EL (cell line): Measurements from ENCODE around the gene RBM4B.
A peak's percentile ranks its signal among the peaks of the same experiment; 100 is the strongest.
"Not testable (repeated sequence)": the region's sequence is repeated elsewhere in the genome, so short reads cannot be mapped to it uniquely, and the experiment has no call there.

Source experiments
- DNase-seq: peaks from one replicate; pipeline ENCODE4 v3.0.0-alpha.2; 2016

The RBM4B gene, protein sequence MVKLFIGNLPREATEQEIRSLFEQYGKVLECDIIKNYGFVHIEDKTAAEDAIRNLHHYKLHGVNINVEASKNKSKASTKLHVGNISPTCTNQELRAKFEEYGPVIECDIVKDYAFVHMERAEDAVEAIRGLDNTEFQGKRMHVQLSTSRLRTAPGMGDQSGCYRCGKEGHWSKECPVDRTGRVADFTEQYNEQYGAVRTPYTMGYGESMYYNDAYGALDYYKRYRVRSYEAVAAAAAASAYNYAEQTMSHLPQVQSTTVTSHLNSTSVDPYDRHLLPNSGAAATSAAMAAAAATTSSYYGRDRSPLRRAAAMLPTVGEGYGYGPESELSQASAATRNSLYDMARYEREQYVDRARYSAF

DNA sequence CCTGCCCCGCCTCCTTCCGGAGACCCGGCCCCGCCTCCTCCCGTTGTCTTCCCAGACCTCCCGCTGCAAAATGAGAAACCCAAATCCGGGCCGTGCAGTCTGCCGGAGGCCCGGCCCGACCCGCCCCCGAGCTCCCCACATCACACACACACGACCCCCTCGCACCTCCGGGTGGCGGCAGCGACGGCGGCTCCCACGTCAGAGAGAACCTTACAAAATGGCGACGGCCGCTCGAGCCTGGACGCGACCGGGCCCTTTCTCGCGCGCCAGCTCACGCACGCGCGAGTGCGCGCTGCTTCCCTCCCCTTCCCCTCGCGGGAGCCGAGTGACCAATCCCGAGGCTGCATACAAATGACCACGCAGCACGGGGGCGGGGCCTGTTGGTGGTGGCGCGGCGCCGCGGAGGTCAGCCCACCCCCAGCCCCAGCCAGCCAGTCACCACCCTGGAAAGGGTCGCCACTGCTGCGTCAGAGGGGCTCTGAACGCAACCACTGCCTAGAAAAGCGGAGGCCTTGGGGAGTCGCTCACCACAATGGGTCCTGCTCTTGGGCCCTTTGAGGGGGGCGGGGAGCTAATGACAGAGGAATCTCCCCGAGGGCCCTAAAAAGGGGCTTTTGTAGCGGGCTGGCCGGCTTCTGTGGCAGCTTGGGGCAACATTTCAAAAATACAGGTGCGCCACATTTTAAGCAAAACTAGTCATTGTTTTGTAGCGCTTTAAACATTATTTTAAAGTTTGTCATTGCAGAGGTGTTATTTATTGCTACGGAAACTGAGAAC, at the start of gene RBM4B:
Gene RBM4B, minus strand, starts transcription at position 289 of the 777 bp plus-strand sequence. CDS start 808 bp downstream, outside the sequence.
- peak; percentile 96 for DNase-seq

- no peak for DNase-seq
These were observed 48.0 kb upstream of the RBM4B start for GRCh38 chr11:66725647-66726046.

DNA sequence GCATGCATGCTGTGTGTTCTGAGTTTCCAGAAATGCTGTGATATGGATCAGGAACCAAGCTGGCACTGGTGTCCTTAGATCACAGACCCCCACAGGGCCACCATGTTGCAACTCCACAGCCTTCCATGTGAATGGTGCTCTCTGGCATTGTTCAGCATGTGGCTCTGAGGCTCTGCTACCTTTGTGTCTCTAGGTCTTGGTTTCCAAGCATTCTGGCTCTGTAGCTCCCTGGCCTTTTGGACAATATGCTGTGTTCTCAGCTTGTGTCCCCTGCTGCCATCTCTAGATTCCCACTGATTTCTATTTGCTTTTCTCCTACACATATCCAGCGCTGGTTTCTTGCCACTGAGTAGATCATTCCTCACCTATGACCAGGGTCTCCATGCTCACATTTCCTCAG, 47.4 kb upstream of the RBM4B start:
- no peak for DNase-seq

- DNase-seq: not testable (repeated sequence)
These were observed 46.5 kb upstream of the RBM4B start for GRCh38 chr11:66724167-66724566.

- DNase-seq: no peak
These were observed 46.0 kb upstream of the RBM4B start for GRCh38 chr11:66723693-66724092.

- no peak for DNase-seq
These were observed 45.3 kb upstream of the RBM4B start for GRCh38 chr11:66722745-66723651.

DNA sequence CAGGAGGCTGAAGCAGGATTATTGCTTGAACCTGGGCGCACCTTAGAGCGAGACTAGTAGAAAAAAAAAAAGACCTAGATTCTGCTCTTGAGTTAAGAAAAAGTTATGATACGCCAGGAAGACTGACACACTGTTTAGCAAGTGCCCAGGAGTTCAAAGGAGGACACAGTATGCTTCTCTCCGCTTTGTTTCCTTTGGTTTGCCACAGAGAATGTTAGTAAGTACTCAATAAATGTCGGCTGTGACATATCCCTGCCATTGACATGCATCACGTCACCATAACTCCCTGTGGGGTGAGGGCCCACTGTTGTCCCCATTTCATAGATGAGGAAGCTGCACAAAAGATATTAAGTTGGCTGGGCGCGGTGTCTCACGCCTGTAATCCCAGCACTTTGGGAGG, 44.3 kb upstream of the RBM4B start:
- no peak for DNase-seq

- no peak for DNase-seq
These were observed 43.3 kb upstream of the RBM4B start for GRCh38 chr11:66720899-66721470.

- peak; percentile 70 for DNase-seq
These were observed 42.7 kb upstream of the RBM4B start for GRCh38 chr11:66720223-66720898.

DNA sequence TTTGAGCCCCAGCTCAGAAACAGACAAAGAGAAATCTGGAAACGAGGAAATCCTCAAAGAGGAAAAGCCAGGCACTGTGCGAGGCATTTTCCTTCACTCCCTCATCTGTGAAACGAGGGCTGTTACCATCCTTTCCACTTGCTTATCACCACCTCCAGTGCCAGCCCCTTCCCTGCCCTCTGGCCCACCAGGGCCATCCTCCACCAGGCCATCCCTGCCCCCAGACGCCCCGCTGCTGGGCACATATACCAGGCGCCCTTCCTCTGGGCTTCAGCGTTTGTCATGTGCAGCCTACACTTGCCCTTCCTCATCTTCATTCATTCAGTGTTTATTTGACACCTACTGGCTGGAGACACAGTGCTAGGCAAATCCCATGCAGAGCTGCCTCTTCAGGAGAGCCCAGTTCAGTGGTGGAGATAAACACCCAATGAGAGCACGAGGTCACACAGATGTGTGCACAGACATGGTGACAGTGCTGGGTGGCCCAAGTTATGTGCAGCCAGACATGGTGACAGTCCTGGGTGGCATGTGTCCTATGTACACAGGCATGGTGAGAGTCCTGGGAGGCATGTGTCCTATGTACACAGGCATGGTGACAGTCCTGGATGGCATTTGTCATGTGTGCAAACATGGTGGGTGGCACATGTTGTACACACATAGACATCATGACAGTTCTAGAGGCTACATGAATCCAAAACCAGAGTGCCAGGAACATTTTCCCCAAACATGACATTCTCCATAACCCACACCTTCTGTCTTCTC, 41.6 kb upstream of the RBM4B start:
- no peak for DNase-seq

DNA sequence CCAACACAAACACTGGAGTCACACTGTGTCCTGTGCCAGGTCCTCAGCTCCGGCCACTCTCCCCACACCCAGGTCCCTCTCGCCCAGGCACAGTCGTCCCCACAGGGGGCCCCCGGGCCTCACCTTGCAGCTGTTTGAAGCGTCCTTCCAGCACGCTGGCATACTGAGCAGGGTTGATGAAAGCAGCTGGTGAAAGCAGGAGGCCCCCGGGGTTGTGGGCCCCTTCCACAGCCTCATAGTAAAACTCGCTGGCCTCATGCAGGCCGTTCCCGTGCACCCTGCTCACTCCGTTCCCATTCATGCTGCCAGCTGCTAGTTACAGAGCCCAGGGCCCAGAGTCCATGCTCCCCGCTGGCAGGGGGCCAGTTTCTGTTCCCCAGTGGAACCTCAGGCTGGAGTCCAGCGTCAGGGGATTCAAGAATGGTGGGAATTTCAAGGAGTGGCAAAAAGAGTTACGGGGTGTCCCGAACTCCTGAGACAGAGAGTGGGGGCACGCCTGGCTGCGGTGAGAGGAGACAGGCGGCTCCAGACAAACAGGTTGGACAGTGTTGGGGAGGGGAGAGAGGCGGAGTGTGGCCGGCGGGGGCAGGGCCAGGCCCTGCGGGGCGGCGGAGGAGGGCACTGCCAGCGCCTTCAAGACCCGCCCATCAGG, 40.8 kb upstream of the RBM4B start:
- DNase-seq: no peak

DNA sequence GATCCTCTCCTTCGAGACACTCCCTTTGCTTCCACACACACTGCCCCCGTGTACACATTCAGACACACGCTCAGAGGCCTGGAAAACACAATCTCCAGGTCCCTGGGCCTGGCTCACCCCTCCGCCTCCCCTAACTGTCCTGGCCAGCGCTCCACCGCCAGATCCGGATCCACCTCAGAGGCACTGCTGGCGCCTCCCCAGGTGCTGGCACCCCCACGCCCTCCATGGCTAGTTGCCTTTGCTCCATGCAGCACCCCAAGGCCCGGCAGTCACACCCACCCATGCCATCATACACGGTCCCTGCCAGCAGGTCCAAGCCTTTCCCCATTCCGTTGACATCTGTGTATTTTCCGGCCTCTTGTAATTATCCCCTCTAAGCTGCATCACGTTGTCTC, 40.2 kb upstream of the RBM4B start:
- DNase-seq: no peak

DNA sequence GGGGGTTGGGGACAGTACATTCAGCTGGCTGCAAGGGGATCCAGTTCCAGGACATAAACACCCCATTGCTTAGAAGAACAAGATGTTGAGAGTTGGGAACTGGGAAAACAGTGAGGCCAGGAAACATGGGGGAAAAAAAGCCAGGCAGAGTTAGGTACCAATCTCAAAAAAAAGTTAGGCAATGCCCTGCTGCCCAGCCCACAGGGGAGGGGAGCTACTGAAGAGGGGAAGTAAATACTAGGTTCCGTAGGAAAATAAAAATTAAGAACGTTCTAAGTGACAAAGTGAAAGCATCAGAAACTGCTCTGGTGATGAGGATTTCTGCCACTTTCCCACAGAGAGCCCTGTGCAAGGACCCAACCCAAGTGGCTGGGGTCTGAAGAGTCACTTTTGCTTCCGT, 39.3 kb upstream of the RBM4B start:
- no peak for DNase-seq

- DNase-seq: no peak
These were observed 37.8 kb upstream of the RBM4B start for GRCh38 chr11:66715346-66716085.

DNA sequence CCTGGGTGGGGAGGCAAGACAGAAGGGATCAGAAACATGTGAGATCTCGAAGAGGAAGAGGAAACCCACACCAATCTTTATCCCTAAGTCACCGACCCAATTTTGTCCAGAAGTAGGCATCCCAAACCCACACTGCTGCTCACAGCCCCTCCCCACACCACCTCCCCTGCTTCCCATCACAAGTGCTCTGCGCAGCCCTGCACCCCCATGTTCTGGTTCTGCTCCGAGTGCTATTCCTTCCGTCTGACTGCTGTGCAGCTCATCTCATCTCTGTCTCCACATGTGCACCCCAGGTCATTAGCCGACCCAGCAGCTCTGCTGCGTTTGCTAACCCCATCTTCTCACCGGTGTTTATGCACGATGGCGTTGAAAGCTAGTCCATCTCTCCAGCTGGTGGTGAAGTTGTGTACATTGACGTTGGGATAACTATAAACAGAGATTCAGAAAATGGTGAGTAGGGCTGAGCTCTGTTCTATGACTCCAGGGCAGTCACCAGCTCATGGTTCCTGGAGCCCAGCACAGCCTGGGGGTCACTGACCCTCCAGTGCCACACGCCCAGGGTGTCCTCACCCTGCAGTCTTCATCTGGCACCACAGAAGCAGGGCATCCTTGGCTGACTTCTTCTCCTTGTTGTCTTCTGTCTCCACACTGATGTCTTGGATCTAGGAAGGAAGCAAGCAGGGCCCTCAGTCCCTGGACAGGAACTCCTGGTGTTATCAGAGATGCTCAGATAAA, 36.2 kb upstream of the RBM4B start:
- DNase-seq: no peak

DNA sequence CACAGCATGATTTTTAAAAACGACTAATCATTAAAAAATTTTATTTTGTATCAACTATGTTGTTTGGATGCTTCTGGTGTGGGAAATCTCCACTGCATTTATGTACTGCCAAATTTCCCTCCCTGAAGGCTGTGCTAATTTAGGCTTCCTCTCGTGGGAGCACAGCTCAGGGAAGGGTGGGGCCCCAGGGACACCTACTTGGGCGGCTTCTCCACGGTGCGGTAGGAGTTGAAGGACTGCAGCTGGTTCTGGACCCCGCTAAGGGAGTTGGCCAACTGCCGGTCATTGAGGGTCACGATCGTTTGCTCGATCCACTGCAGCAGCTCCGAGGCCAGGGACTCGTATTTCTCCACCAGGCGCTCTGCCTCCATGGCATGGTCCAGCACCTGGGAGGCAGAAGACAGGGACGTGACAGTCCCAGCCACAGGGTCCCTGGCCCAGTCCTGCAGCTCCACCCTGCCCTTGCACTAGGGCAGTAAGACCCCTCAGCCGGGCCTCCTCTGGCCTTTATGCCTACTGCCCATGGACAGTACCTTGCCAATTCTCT, 32.8 kb upstream of the RBM4B start:
- DNase-seq: no peak

DNA sequence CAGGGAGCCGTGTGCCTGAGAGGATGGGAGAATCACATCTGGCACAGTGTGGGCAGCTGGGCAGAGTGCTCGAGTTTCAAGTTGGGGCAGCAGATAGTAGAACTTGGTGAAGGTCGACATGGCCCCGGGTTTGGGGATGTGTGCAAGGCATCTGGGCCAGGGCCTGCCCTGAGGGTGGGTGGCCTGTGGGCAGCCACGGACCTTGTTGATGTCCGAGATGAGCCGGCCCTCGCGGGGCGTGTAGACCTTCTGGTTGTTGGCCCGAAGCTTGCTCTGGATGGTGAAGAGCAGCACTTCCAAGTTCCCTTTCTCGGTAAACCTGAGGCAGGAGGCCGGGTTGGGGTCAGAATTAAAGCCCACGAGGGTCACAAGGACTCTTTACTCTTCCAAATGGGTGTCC, 31.0 kb upstream of the RBM4B start:
- DNase-seq: no peak

DNA sequence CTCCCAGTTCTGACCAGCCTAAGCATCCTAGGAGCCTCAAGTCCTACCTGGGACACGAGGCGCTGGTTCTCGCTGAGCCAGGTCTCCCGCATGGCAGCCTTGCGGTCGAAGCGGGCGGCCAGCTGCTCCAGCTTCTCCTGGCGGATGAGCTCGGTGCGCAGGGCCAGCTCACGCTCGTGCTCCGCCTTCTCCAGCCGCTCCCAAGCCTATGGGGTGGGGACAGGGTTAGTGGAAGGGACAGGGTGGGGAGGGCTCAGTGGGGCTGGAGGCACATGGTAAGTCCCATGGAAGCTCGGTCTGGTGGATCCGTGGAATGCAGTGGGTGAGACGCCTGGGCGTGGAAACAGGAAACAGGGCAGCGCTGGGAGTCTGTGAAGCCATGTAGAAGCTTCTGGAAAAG, 30.4 kb upstream of the RBM4B start:
- no peak for DNase-seq

DNA sequence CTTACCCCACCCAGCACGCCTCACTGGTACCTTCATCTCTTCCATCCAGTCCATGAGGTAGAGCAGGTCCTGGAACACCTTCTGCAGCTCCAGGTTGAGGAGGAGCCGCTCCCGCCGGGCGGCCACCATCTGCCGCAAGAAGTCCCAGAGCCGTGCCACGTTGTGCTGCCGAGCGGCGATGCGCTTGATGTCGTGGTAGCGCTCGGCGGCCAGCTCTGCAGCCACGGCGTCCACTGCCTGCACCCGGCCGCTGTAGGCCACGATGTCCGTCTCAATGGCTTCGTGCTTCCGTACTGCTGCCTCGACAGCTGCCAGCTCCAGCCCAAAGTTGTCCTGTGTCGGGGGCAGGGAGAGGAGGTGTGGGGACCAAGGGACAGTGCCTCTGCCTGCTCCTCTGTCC, 29.8 kb upstream of the RBM4B start:
- DNase-seq: no peak
